ENCODE results near the gene TIAL1. TPM values are rescaled to one million over a fixed set of nuclear protein-coding genes. Genes with fewer than 3 reads are reported as not detected.

TIAL1 gene
- total and polyA plus RNA-seq, 2 of the 13 experiments (the other 11 are each of a cell fraction or from before 2014, with no cell fraction given): 31.5 to 148 TPM

DNA sequence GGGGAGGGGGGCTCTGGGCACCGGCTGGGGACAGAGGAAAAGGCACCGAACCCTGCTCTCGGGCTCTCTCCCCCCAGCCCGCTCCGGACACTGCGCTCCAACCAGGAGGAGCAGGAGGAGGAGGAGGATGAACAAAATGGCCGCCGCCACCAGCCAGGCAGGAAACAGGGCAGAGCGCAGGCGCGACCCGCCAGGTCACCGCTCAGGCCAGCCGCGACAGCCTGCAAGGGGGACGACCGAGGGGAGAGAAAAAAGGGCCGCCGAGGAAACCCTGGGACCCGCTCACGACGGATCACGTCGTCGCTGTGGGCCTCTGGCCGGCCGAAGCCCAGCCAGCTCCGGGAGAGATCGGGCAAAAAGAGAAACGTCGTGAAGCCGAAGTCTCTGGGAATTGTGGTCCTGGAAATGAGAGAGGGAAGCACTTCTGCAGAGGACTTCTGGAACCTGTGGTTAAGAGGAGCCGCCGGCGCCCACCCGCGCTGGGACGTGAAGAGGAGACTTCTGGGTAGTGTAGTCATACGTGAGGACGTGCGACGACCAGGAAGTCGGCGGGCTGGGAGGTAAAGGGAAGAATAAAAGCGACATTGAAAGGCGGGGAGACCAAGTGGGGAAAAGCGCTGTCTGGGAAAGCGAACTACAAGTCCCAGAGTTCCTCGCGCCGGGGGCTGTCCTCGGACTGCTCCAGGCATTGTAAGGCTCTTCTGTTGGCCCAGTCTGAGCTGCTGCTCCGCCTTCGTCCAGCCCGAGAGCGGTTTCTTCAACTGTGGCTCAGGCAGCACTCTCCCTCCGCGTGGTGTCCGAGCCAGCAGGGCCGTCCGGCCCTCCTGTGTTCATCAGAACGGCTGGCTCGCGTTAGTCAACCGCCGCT, at the start of gene TIAL1 (continued):
- TF ChIP-seq, protein P1, sequence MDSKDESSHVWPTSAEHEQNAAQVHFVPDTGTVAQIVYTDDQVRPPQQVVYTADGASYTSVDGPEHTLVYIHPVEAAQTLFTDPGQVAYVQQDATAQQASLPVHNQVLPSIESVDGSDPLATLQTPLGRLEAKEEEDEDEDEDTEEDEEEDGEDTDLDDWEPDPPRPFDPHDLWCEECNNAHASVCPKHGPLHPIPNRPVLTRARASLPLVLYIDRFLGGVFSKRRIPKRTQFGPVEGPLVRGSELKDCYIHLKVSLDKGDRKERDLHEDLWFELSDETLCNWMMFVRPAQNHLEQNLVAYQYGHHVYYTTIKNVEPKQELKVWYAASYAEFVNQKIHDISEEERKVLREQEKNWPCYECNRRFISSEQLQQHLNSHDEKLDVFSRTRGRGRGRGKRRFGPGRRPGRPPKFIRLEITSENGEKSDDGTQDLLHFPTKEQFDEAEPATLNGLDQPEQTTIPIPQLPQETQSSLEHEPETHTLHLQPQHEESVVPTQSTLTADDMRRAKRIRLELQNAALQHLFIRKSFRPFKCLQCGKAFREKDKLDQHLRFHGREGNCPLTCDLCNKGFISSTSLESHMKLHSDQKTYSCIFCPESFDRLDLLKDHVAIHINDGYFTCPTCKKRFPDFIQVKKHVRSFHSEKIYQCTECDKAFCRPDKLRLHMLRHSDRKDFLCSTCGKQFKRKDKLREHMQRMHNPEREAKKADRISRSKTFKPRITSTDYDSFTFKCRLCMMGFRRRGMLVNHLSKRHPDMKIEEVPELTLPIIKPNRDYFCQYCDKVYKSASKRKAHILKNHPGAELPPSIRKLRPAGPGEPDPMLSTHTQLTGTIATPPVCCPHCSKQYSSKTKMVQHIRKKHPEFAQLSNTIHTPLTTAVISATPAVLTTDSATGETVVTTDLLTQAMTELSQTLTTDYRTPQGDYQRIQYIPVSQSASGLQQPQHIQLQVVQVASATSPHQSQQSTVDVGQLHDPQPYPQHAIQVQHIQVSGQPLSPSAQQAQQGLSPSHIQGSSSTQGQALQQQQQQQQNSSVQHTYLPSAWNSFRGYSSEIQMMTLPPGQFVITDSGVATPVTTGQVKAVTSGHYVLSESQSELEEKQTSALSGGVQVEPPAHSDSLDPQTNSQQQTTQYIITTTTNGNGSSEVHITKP (CRISPR knock-in tag; IDR thresholded peaks at IDR 0.05; ENCODE audit: low read depth): no peak; the same call in none of the 2 replicates
- no peak for TF ChIP-seq ZC3H4 (CRISPR knock-in tag; IDR thresholded peaks at IDR 0.05; ENCODE audit: borderline replicate concordance)
- TF ChIP-seq, protein P2, sequence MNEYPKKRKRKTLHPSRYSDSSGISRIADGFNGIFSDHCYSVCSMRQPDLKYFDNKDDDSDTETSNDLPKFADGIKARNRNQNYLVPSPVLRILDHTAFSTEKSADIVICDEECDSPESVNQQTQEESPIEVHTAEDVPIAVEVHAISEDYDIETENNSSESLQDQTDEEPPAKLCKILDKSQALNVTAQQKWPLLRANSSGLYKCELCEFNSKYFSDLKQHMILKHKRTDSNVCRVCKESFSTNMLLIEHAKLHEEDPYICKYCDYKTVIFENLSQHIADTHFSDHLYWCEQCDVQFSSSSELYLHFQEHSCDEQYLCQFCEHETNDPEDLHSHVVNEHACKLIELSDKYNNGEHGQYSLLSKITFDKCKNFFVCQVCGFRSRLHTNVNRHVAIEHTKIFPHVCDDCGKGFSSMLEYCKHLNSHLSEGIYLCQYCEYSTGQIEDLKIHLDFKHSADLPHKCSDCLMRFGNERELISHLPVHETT (CRISPR knock-in tag; conservative IDR thresholded peaks at IDR 0.05): no peak; the same call in 1 of the 2 replicates
- TF ChIP-seq IRX3 (CRISPR knock-in tag; IDR thresholded peaks at IDR 0.05; ENCODE audit: borderline replicate concordance, low read depth): no peak
- TF ChIP-seq DNMT1 (CRISPR knock-in tag; IDR thresholded peaks at IDR 0.05): no peak
- peak; percentile 66; the same call in 1 of the 2 replicates for TF ChIP-seq ZNF766 (CRISPR knock-in tag; IDR thresholded peaks at IDR 0.05; ENCODE audit: borderline replicate concordance)
- TF ChIP-seq ZEB1 (IDR thresholded peaks at IDR 0.05; ENCODE audit: insufficient replicate concordance, low read depth): peak; percentile 10
- TF ChIP-seq ZNF329 (CRISPR knock-in tag; IDR thresholded peaks at IDR 0.05; ENCODE audit: low read depth): no peak
- no peak for TF ChIP-seq ZNF24 (IDR thresholded peaks at IDR 0.05)
- TF ChIP-seq, protein P3, sequence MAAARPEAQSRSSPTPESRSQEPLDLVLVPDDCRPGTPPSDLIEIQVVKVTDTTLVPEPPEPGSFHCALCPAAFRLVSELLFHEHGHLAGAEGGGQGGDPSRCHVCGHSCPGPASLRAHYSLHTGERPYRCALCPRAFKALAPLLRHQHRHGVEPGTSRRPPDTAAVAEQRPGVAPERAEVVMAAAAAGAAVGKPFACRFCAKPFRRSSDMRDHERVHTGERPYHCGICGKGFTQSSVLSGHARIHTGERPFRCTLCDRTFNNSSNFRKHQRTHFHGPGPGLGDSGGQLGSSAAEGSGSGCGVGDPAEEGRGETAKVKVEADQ (CRISPR knock-in tag; IDR thresholded peaks at IDR 0.05; ENCODE audit: borderline replicate concordance): no peak
- TF ChIP-seq, protein P4, sequence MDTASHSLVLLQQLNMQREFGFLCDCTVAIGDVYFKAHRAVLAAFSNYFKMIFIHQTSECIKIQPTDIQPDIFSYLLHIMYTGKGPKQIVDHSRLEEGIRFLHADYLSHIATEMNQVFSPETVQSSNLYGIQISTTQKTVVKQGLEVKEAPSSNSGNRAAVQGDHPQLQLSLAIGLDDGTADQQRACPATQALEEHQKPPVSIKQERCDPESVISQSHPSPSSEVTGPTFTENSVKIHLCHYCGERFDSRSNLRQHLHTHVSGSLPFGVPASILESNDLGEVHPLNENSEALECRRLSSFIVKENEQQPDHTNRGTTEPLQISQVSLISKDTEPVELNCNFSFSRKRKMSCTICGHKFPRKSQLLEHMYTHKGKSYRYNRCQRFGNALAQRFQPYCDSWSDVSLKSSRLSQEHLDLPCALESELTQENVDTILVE (CRISPR knock-in tag; IDR thresholded peaks at IDR 0.05): peak; percentile 51; the same call in 1 of the 2 replicates
- no peak for TF ChIP-seq ZNF790 (CRISPR knock-in tag; IDR thresholded peaks at IDR 0.05; ENCODE audit: borderline replicate concordance)
- TF ChIP-seq SNAPC2 (CRISPR knock-in tag; IDR thresholded peaks at IDR 0.05): peak; percentile 32; the same call in 1 of the 2 replicates
- TF ChIP-seq, protein P5, sequence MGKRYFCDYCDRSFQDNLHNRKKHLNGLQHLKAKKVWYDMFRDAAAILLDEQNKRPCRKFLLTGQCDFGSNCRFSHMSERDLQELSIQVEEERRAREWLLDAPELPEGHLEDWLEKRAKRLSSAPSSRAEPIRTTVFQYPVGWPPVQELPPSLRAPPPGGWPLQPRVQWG (CRISPR knock-in tag; IDR thresholded peaks at IDR 0.05; ENCODE audit: borderline replicate concordance, low read depth): no peak
- TF ChIP-seq MAZ (IDR thresholded peaks at IDR 0.05; ENCODE audit: borderline replicate concordance, low read depth, low read length): peak; percentile 85
- peak; percentile 46; the same call in 1 of the 2 replicates for TF ChIP-seq MAZ (CRISPR knock-in tag; IDR thresholded peaks at IDR 0.05; ENCODE audit: low read depth)
- no peak for TF ChIP-seq ZNF264 (CRISPR knock-in tag; IDR thresholded peaks at IDR 0.05)
- 0 out of 2 replicates have a peak, but pooled peaks have one; percentile 64 for TF ChIP-seq ZNF678 (CRISPR knock-in tag; IDR thresholded peaks at IDR 0.05)
- TF ChIP-seq ZNF468 (CRISPR knock-in tag; IDR thresholded peaks at IDR 0.05): no peak
- TF ChIP-seq ZNF501 (CRISPR knock-in tag; IDR thresholded peaks at IDR 0.05): peak; percentile 86
- TF ChIP-seq PCBP2 (optimal IDR thresholded peaks at IDR 0.05; ENCODE audit: low read depth, low read length, poor library complexity, severe bottlenecking): no peak

Data from HepG2 (cell line).